RWPE1 (cell line): Measurements from ENCODE around the gene NCKAP5.

Experiments used
- CTCF ChIA-PET: fragments of 350-600 bp; sonication (Branson Sonifier 250); formaldehyde crosslinking; extraction: SDS; loops from one replicate; lab custom pipeline; 2021; lab: Yijun Ruan, JAX
- POLR2A ChIA-PET: fragments of 400-600 bp; formaldehyde crosslinking; extraction: SDS; loops from one replicate; lab custom pipeline; 2020; ENCODE audit warnings: antibody characterized with exemption; ENCODE audit not compliant: low non-redundant PET; lab: Yijun Ruan, JAX
- DNase-seq: peaks from one replicate; pipeline ENCODE4 v3.0.0; 2012; ENCODE audit warnings: low spot score
- H3K27ac ChIP-seq: fragments of 450-650 bp; 2 replicates; pipeline ENCODE4 v1.5.1; 2017
- CTCF ChIP-seq: fragments of 450-650 bp; conservative IDR thresholded peaks from 2 replicates; pipeline ENCODE4 v1.5.1; 2017; ENCODE audit warnings: low read depth, mild to moderate bottlenecking

Gene NCKAP5

DNA sequence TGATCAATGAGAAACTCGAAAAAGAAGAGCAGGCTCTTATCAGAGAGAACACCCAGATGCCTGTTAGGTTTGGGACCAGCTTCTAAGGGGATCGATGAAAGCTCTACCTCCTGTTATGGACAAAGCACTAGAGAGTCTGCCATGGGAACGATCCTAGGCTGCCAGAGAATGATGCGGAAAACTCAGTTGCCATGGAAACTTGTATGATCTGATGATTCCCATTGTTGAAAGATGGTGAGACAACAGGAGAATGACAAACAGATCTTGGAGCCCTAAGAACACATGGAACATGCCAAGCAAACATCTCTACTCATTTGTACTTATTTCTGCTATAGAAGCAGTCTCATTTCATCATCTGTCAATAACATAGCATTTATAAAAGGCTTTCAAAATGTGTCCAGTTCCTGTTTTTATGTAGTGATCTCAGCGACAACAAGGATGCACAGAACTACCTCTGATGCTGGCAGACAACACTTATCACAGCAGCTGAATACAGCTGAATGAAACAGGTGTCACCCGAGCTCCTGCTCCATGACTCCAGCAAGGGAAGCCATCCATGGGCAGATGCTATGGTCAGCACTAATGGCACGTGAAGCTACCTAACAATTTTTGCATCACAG, 59.6 kb downstream of the NCKAP5 start:
- no peak for TF ChIP-seq CTCF
- H3K27ac ChIP-seq: no peak overlapping the region
- POLR2A ChIA-PET: no interaction called here
- DNase-seq: no peak
- CTCF ChIA-PET: no interaction called here

- no peak for DNase-seq
- CTCF ChIA-PET: no interaction called here
- POLR2A ChIA-PET: no interaction called here
- no peak overlapping the region for H3K27ac ChIP-seq
- TF ChIP-seq CTCF: no peak
Measured at GRCh38 chr2:133506996-133507395, 61.3 kb downstream of the NCKAP5 start.

- POLR2A ChIA-PET: no interaction called here
- DNase-seq: peak; percentile 14
- peak overlapping the region; percentile 61 for H3K27ac ChIP-seq
- CTCF ChIA-PET: interaction anchor here (0.6 kb wide), 1 partner anchor 103 kb away, joined by 3 read pairs; no protein-coding TSS in a partner anchor
- no peak for TF ChIP-seq CTCF
Measured at GRCh38 chr2:133504566-133505505, 63.4 kb downstream of the NCKAP5 start.

GRCh38 chr2:133503927-133504326, 64.3 kb downstream of the NCKAP5 start:
- POLR2A ChIA-PET: no interaction called here
- no peak for TF ChIP-seq CTCF
- CTCF ChIA-PET: interaction anchor here (0.6 kb wide), 1 partner anchor 104 kb away, joined by 3 read pairs; no protein-coding TSS in a partner anchor

DNA sequence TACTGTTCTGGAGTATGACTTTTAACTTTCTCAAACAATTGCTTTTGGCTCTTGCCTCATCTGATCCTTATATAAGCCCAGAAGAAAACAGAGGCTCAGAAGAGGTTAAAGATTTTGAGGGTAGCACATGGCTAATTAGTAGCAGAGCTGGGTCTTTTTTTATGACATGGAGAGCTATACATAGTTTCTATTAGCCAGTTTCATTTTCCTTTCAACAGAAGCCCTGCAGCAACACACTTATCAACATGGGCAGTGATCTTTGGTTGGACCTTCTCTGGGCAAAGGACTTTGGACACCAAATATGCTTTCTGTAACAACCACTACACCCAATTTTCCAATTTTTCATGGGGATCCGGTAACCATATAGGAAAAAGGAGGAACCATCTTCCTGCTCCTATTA, 64.9 kb downstream of the NCKAP5 start:
- no peak for DNase-seq
- TF ChIP-seq CTCF: no peak
- H3K27ac ChIP-seq: no peak overlapping the region
- POLR2A ChIA-PET: no interaction called here
- CTCF ChIA-PET: no interaction called here

More at GRCh38 chr2:133503927-133504326, 64.3 kb downstream of the NCKAP5 start:
- no peak overlapping the region for H3K27ac ChIP-seq
- DNase-seq: no peak

DNA sequence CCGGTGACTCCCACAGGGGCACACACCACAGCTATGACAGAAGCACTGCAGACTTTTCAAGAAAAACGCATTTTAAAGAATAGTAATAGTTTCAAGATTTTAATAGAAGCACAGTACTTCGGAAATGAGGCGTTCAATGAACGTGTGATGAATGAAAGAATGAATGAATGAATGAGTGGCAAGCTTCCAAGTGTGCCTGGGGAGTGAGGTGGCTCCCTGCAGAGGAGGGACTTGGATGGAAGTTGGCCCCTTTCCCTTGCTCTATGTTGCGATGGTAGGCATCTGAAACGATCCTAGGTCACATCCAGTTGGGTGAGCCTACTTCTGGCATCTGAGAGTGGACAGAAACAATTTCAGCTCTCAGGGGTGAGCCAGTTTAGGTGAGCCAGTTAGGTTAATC, 65.6 kb downstream of the NCKAP5 start:
- no peak for DNase-seq
- TF ChIP-seq CTCF: no peak
- no peak overlapping the region for H3K27ac ChIP-seq
- ChIA-PET POLR2A (no interaction called here), CTCF (no interaction called here)
